Measurements from ENCODE around the gene RARRES2. TPM values are rescaled to one million over a fixed set of nuclear protein-coding genes. Genes with fewer than 3 reads are reported as not detected.
A peak's percentile ranks its signal among the peaks of the same experiment; 100 is the strongest.

Gene RARRES2
- polyA plus RNA-seq, 1 of the 3 experiments (the other 2 are of a cell fraction), result 0.43 TPM

DNA sequence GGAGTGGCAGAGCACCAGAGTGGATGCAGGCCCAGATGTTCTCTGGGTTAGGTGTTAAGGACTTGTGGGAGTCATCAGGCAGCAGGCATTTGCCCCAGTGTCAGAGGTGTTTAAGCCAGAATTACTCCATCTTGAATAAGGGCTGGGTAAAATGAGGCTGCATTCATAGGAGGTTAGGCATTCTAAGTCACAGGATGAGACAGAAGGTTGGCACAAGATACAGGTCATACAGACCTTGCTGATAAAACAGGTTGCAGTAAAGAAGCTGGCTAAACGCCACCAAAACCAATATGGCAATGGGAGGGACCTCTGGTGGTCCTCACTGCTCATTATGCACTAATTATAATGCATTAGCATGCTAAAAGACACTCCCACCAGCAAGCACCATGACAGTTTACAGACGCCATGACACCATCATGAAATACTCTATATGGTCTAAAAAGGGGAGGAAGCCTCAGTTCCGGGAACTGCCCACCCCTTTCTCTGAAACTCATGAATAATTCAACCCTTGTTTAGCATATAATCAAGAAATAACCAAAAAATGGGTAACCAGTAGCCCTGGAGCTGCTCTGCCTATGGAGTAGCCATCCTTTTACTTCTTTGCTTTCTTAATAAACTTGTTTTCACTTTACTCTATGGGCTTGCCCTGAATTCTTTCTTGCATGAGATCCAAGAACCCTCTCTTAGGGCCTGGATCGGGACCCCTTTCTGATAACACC lies 19.2 kb downstream of the RARRES2 start:
- no peaks in the 10 kb centered on the region for H3K79me2 ChIP-seq (ENCODE audit: insufficient read depth)
- ChIA-PET CTCF (interaction anchor here (1.1 to 1.8 kb wide), 4 partner anchors 9 to 548 kb away, joined by 3 to 4 read pairs (median 3); no protein-coding TSS in a partner anchor), POLR2A (no interaction called here)
- peak overlapping the region; percentile 78 for H2AFZ ChIP-seq (ENCODE audit: low read depth)
- H3K4me2 ChIP-seq, result peak overlapping the region; percentile 57; the same call in 1 of the 2 replicates
- 77% methylated on average over 4 of the region's 4 CpGs for WGBS (ENCODE audit: low lambda C conversion rate)
- H3F3A ChIP-seq (replicated peaks; ENCODE audit: insufficient read depth), result no peaks in the 10 kb centered on the region
- no peaks in the 10 kb centered on the region for H3K9me3 ChIP-seq
- peaks cover 0 to 7% of the 10 kb centered on the region in 2 experiments; a peak in 1 of 4 replicates for H3K4me1 ChIP-seq (ENCODE audit: control insufficient read depth in 1 of 2, insufficient read depth in 2 of 2, low read depth in 1 of 2, low read length in 1 of 2)
- peak overlapping the region in 1 of 2 experiments; percentile 48; a peak in 2 of 4 replicates for H3K4me3 ChIP-seq (ENCODE audit: low read depth in 2 of 2, low read length in 1 of 2)
- no peaks in the 10 kb centered on the region for H3K9me2 ChIP-seq
- no peaks in the 10 kb centered on the region for H4K20me1 ChIP-seq (ENCODE audit: insufficient read depth)
- peak overlapping the region in 1 of 2 experiments; percentile 58; a peak in 1 of 4 replicates for H3K27ac ChIP-seq (ENCODE audit: low read depth in 2 of 2, low read length in 1 of 2)
- H3K9ac ChIP-seq, result no peak overlapping the region
- DNase-seq, result no peak
- H3K27me3 ChIP-seq (ENCODE audit: insufficient read depth), result peaks cover 5% of the 10 kb centered on the region; the same call in 1 of the 2 replicates
- H3K36me3 ChIP-seq (replicated peaks in 1 of 2; ENCODE audit: control insufficient read depth in 1 of 2, insufficient read depth in 2 of 2, low read length in 1 of 2), result no peaks in the 10 kb centered on the region
- TF ChIP-seq, protein P1, sequence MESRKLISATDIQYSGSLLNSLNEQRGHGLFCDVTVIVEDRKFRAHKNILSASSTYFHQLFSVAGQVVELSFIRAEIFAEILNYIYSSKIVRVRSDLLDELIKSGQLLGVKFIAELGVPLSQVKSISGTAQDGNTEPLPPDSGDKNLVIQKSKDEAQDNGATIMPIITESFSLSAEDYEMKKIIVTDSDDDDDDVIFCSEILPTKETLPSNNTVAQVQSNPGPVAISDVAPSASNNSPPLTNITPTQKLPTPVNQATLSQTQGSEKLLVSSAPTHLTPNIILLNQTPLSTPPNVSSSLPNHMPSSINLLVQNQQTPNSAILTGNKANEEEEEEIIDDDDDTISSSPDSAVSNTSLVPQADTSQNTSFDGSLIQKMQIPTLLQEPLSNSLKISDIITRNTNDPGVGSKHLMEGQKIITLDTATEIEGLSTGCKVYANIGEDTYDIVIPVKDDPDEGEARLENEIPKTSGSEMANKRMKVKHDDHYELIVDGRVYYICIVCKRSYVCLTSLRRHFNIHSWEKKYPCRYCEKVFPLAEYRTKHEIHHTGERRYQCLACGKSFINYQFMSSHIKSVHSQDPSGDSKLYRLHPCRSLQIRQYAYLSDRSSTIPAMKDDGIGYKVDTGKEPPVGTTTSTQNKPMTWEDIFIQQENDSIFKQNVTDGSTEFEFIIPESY (IDR thresholded peaks at IDR 0.05; ENCODE audit: borderline replicate concordance, low read depth), result no peak
- TF ChIP-seq FOSL2 (IDR thresholded peaks at IDR 0.05; ENCODE audit: borderline replicate concordance, low read depth) (no peak), SMC3 (IDR thresholded peaks at IDR 0.05; ENCODE audit: low read depth, low read length) (no peak), MXI1 (IDR thresholded peaks at IDR 0.05; ENCODE audit: low read depth, low read length) (no peak), FOXJ3 (CRISPR knock-in tag; IDR thresholded peaks at IDR 0.05) (0 out of 2 replicates have a peak, but pooled peaks have one; percentile 37), RAD21 (IDR thresholded peaks at IDR 0.05; ENCODE audit: low read length) (no peak), RCOR1 (IDR thresholded peaks at IDR 0.05; ENCODE audit: low read length) (no peak)

DNA sequence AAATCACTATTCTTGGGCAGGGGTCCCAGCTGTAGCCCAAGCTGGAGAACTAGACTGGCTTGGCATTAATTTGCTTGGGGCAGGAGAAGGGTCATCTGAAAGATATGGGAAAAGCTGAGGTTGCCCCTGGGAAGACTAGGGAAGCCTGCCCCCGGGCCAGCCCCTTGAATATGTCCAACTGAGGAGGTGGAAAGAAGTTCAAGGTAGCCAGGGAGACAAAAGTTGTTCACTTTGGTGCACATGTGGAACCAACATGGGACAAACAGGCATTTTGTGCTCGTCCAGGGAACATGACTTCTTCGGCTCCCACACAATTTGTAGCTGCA lies 19.7 kb downstream of the RARRES2 start:
- no peak for TF ChIP-seq GABPA (IDR thresholded peaks at IDR 0.05; ENCODE audit: low read depth)
- TF ChIP-seq RXRA (IDR thresholded peaks at IDR 0.05; ENCODE audit: borderline replicate concordance, low read depth), result no peak
- TF ChIP-seq TCF12 (IDR thresholded peaks at IDR 0.05), result no peak
- no peak for TF ChIP-seq EZH2phosphoT487 (IDR thresholded peaks at IDR 0.05; ENCODE audit: borderline replicate concordance, low read depth)
- no peak for TF ChIP-seq MXI1 (IDR thresholded peaks at IDR 0.05; ENCODE audit: low read depth, low read length)
- TF ChIP-seq, protein P2, sequence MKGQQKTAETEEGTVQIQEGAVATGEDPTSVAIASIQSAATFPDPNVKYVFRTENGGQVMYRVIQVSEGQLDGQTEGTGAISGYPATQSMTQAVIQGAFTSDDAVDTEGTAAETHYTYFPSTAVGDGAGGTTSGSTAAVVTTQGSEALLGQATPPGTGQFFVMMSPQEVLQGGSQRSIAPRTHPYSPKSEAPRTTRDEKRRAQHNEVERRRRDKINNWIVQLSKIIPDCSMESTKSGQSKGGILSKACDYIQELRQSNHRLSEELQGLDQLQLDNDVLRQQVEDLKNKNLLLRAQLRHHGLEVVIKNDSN (IDR thresholded peaks at IDR 0.05; ENCODE audit: borderline replicate concordance, low read depth), result no peak
- TF ChIP-seq TEAD4 (IDR thresholded peaks at IDR 0.05; ENCODE audit: borderline replicate concordance, insufficient read depth), result no peak
- TF ChIP-seq RFX5 (IDR thresholded peaks at IDR 0.05; ENCODE audit: low read length), result no peak
- TF ChIP-seq, protein P3, sequence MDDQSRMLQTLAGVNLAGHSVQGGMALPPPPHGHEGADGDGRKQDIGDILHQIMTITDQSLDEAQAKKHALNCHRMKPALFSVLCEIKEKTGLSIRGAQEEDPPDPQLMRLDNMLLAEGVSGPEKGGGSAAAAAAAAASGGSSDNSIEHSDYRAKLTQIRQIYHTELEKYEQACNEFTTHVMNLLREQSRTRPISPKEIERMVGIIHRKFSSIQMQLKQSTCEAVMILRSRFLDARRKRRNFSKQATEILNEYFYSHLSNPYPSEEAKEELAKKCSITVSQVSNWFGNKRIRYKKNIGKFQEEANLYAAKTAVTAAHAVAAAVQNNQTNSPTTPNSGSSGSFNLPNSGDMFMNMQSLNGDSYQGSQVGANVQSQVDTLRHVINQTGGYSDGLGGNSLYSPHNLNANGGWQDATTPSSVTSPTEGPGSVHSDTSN (IDR thresholded peaks at IDR 0.05), result no peak
- TF ChIP-seq, protein P1 (IDR thresholded peaks at IDR 0.05; ENCODE audit: borderline replicate concordance, low read depth), result no peak
- TF ChIP-seq JUND (IDR thresholded peaks at IDR 0.05), result no peak
- no peak for TF ChIP-seq TAF1 (IDR thresholded peaks at IDR 0.05; ENCODE audit: borderline replicate concordance, low read depth, low read length)
- no peak for TF ChIP-seq POLR2AphosphoS5 (IDR thresholded peaks at IDR 0.05; ENCODE audit: low read depth, low read length)
- TF ChIP-seq YY1 (IDR thresholded peaks at IDR 0.05; ENCODE audit: low read depth), result no peak
- no peak for TF ChIP-seq RAD21 (IDR thresholded peaks at IDR 0.05; ENCODE audit: low read length)
- TF ChIP-seq, protein P4, sequence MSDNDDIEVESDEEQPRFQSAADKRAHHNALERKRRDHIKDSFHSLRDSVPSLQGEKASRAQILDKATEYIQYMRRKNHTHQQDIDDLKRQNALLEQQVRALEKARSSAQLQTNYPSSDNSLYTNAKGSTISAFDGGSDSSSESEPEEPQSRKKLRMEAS (IDR thresholded peaks at IDR 0.05; ENCODE audit: low read depth), result no peak
- TF ChIP-seq SIN3A (IDR thresholded peaks at IDR 0.05; ENCODE audit: borderline replicate concordance, low read depth, low read length), result no peak
- no peak for TF ChIP-seq FOXM1 (IDR thresholded peaks at IDR 0.05; ENCODE audit: low read depth)
- no peak for TF ChIP-seq FOXJ3 (CRISPR knock-in tag; IDR thresholded peaks at IDR 0.05)
- CTCF ChIA-PET, result interaction anchor here (1.1 to 1.3 kb wide), 2 partner anchors 13 to 36 kb away, joined by 3 read pairs; no protein-coding TSS in a partner anchor
- Histone ChIP-seq H3K9me3 (no peaks in the 10 kb centered on the region), H3K79me2 (ENCODE audit: insufficient read depth) (no peaks in the 10 kb centered on the region), H4K20me1 (ENCODE audit: insufficient read depth) (no peaks in the 10 kb centered on the region), H3K4me1 (ENCODE audit: control insufficient read depth in 1 of 2, insufficient read depth in 2 of 2, low read depth in 1 of 2, low read length in 1 of 2) (peaks cover 0 to 7% of the 10 kb centered on the region in 2 experiments; a peak in 1 of 4 replicates), H3K9ac (no peak overlapping the region), H3K27me3 (ENCODE audit: insufficient read depth) (peaks cover 5% of the 10 kb centered on the region; the same call in 1 of the 2 replicates), H3F3A (replicated peaks; ENCODE audit: insufficient read depth) (no peaks in the 10 kb centered on the region), H3K4me2 (no peak overlapping the region), H2AFZ (ENCODE audit: low read depth) (no peak overlapping the region), H3K9me2 (no peaks in the 10 kb centered on the region), H3K27ac (ENCODE audit: low read depth in 2 of 2, low read length in 1 of 2) (no peak overlapping the region), H3K36me3 (replicated peaks in 1 of 2; ENCODE audit: control insufficient read depth in 1 of 2, insufficient read depth in 2 of 2, low read length in 1 of 2) (no peaks in the 10 kb centered on the region), H3K4me3 (ENCODE audit: low read depth in 2 of 2, low read length in 1 of 2) (no peak overlapping the region)
- POLR2A ChIA-PET, result no interaction called here
- DNase-seq, result no peak
- WGBS (ENCODE audit: low lambda C conversion rate), result 84% methylated on average over 3 of the region's 3 CpGs

All from SK-N-SH (cell line).